Measurements from ENCODE around the gene MYG1. TPM values are rescaled to one million over a fixed set of nuclear protein-coding genes. Genes with fewer than 3 reads are reported as not detected.
"Not testable (repeated sequence)": the region's sequence is repeated elsewhere in the genome, so short reads cannot be mapped to it uniquely, and the experiment has no call there.

MYG1 gene
- total RNA-seq, 1 experiment from 2014 or later: 86.6 TPM

DNA sequence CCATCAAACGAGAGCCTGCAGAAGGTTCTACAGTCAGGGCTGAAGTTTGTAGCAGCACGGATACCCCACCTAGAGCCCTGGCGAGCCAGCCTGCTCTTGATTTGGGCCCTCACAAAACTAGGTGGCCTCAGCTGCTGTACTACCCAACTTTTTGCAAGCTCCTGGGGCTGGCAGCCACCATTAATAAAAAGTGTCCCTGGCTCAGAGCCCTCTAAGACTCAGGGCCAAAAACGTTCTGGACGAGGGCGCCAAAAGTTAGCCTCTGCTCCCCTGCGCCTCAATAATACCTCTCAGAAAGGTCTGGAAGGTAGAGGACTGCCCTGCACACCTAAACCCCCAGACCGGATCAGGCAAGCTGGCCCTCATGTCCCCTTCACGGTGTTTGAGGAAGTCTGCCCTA is 13.0 kb upstream of the MYG1 start:
- DNase-seq (ENCODE audit: low read depth): no peak

DNA sequence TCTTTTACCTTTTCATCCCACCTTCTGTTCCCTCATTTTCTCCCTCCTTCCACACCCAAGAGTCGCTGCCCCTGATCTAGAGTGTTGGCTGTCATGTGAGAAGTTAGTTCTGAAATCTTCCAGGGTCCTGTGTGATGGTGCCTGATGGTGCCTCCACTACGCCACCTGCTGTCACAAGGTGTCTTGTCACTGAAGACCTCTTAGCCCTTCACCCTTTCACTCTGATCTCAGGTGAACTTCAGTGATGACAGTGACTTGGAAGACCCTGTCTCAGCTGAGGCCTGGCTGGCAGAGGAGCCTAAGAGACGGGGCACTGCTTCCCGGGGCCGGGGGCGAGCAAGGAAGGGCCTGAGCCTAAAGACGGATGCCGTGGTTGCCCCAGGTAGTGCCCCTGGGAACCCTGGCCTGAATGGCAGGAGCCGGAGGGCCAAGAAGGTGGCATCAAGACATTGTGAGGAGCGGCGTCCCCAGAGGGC is 11.7 kb upstream of the MYG1 start:
- DNase-seq (ENCODE audit: low read depth): peak; percentile 61

DNA sequence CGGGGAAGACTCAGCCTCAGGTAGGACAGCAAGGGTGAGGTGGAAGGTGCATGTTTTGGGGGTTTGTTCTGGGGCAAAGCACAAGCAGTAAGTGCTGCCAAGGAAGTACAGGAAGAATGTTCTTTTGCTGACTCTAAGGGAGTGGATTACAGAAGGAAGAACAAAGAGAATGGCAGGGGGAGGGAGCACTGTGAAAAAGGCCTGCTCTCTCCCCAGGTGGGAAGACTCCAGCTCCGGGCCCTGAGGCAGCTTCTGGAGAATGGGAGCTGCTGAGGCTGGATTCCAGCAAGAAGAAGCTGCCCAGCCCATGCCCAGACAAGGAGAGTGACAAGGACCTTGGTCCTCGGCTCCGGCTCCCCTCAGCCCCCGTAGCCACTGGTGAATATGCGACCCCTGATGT is 11.2 kb upstream of the MYG1 start:
- DNase-seq (ENCODE audit: low read depth): no peak

- DNase-seq (ENCODE audit: low read depth): peak; percentile 47
Observed at GRCh38 chr12:53289891-53290290, 9.6 kb upstream of the MYG1 start.

DNA sequence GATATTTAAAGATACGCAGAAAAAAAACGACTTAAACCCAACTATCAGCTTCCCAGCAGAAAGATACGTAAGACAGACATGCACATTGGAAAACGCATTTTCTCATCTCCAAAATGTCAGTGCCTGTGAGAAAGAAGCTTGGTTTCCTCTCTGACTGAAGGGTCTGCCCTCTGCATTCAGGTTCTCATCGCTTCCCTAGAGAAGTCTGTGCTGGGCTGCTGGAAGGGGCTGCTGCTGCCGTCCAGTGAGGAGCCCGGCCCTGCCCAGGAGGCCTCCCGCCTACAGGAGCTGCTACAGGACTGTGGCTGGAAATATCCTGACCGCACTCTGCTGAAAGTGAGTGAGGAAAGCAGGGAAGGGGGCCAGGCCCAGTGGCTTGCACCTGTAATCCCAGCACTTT is 8.8 kb upstream of the MYG1 start:
- no peak for DNase-seq (ENCODE audit: low read depth)

DNA sequence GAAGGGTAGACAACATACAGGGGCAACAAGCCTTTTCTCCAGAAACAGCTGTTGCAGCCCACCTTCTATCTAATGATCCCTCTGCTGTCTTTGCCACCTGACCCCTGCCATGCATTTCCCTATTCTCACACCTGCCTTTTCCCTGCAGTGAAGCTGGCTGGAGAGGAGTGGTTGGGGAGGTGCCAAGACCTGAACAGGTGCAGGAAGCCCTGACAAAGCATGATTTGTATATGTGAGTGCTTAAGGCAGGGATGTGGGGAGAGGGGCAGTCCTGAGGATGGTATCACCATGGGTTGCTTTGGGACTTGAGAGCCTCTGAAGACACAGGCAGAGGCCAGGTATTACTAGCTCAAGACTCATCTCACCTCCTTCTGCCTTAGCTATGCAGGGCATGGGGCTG is 7.1 kb upstream of the MYG1 start:
- DNase-seq (ENCODE audit: low read depth): no peak

DNA sequence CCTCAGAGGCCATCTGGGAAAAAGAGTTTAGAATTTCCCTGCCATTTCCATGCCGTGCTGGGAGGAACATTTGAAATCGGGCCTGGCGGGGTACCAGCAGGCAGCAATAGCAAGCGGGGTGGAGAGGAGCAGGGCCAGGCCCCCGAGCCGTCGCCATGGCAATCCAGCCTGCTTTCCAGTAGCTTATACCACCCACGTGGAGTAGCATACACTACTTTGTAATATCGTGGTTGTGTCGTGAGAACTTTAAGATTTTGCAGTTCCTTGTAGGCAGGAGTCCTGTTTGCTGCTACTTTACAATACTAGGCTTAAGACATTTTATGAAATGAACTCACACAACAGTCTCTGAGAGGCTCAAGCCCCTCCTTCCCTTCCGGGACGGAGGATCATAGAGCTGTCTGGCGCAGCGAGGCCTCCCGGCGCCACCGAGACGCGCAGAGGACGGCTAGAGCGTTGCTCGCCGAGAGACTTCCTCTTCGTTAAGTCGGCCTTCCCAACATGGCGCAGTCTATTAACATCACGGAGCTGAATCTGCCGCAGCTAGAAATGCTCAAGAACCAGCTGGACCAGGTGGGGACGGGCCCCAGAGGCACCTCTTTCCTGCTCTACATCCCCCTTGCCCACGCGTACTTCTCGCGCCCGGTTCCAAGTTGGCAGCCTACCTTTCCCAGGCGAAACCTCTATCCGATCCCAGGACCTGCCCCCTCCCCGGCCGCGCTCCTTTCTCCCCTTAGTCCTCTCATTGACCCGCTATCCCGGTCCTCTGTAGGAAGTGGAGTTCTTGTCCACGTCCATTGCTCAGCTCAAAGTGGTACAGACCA is 4.2 kb upstream of the MYG1 start, which contains the start of gene PFDN5:
TSS of gene PFDN5 (plus strand) at position 473 of the 821 bp plus-strand sequence. CDS start at position 499, 26 bp downstream.
- peak; percentile 95 for DNase-seq (ENCODE audit: low read depth)

DNA sequence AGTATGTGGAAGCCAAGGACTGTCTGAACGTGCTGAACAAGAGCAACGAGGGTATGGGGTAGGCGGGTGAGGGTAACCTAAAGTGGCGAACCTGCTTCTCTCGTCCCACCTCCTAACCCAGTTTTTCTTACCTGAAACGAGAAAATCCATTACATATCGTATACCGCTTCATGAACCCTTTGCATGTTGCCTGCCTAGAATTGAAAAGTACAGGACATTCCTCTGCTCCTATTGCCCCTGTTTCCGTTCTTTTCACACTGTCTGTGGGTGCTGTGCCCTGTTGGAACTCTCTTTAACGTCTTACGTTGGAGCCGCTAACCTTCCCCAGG is 3.6 kb upstream of the MYG1 start:
- no peak for DNase-seq (ENCODE audit: low read depth)

GRCh38 chr12:53297106-53297505 is 2.4 kb upstream of the MYG1 start:
- DNase-seq (ENCODE audit: low read depth): not testable (repeated sequence)

DNA sequence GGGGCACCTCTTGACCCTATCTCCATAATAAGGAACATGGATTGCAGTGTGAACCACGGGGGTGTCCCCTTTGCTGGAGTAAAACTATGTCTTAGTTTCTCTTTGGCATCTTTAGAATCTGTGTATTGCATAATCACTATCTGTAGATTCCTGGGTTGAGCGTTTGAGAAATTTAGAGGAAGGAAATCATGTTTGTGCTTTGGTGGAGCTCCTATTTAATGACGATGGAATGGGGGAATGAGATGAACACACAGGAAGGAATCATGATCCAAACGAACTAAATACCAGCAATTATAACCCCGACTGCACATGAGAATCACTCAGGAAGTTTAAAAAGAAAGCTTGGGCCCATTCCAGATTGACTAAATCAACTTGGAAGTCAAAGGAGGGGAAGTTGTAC is 1.3 kb upstream of the MYG1 start:
- no peak for DNase-seq (ENCODE audit: low read depth)

GRCh38 chr12:53299101-53299453 is 418 bp upstream of the MYG1 start:
- DNase-seq (ENCODE audit: low read depth): peak; percentile 64

DNA sequence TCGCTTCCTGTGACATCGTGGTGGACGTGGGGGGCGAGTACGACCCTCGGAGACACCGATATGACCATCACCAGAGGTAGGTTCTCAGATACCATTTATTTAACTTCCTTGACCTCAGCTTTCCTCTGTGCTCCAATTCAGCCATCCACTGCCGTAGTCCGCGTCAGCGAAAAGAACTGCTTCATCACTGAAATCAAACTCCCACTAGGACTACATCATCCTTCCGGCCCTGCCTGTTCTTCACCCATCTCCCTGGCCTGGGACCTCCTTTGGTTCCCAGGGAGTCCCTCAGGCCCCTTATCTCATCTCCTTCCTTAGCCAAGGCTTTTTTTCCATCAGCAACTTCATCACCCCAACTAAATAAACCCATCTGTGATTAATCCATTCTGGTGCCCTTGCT is 692 bp downstream of the MYG1 start:
- DNase-seq (ENCODE audit: low read depth): peak; percentile 55

- DNase-seq (ENCODE audit: low read depth): no peak
Observed at GRCh38 chr12:53302903-53303302, 3.4 kb downstream of the MYG1 start.

DNA sequence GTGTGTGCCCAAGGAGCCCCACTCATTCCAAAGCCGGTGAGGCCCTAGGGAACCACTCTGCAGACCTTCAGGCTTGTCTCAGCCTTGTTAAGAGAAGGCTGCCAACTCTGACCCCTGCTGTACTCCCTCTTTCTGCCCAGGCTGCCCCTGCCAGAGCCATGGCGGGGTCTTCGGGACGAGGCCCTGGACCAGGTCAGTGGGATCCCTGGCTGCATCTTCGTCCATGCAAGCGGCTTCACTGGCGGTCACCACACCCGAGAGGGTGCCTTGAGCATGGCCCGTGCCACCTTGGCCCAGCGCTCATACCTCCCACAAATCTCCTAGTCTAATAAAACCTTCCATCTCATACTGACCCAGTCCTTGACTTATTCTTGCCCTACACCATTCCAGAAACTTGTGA is 7.3 kb downstream of the MYG1 start:
- no peak for DNase-seq (ENCODE audit: low read depth)

GRCh38 chr12:53308276-53308675 is 8.8 kb downstream of the MYG1 start:
- DNase-seq (ENCODE audit: low read depth): no peak

- DNase-seq (ENCODE audit: low read depth): no peak
Observed at GRCh38 chr12:53313996-53314395, 14.5 kb downstream of the MYG1 start.

DNA sequence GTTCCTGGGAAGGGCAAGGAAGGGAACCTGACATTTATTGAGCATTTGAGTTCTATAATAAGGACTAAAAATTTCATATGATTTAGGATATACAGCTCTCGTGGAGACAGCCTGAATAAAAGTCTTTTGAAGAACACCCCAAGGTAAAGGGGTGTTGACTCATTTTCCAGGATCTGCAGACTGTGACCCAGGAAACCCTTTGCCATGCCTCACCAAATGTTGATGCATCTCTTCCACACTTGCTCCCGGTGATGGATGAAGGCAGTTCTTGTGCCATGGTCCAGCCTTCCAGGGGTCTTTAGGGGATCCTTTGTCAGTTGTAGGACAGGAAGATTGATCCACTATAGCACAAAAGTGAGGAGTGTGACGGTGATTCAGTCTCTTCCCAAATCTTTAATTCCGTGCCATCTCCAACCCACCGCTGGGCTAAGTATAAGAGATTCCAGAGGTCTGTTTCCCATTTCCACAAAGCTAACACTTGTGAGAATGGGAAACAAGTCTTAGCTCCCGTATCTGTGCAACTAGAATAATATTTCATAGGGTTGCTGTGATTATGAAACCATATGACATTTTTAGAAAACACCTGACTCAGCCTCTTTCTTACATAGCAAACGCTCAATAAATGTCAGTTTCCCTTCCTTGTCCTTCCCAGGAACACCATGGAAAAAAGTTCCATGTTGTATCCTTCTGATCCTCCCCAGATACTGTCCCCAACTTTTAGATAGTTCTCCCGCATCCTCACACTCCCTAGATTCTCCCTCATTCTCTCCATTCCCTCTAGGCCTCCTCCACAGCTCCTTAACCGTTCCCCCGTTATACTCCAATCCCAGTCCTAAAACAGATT is 21.1 kb downstream of the MYG1 start:
- no peak for DNase-seq (ENCODE audit: low read depth)

GRCh38 chr12:53324113-53324778 is 24.8 kb downstream of the MYG1 start:
- DNase-seq (ENCODE audit: low read depth): no peak

GRCh38 chr12:53324779-53325510 is 25.4 kb downstream of the MYG1 start:
- DNase-seq (ENCODE audit: low read depth): peak; percentile 96

GRCh38 chr12:53325511-53326061 is 26.1 kb downstream of the MYG1 start:
- DNase-seq (ENCODE audit: low read depth): no peak

DNA sequence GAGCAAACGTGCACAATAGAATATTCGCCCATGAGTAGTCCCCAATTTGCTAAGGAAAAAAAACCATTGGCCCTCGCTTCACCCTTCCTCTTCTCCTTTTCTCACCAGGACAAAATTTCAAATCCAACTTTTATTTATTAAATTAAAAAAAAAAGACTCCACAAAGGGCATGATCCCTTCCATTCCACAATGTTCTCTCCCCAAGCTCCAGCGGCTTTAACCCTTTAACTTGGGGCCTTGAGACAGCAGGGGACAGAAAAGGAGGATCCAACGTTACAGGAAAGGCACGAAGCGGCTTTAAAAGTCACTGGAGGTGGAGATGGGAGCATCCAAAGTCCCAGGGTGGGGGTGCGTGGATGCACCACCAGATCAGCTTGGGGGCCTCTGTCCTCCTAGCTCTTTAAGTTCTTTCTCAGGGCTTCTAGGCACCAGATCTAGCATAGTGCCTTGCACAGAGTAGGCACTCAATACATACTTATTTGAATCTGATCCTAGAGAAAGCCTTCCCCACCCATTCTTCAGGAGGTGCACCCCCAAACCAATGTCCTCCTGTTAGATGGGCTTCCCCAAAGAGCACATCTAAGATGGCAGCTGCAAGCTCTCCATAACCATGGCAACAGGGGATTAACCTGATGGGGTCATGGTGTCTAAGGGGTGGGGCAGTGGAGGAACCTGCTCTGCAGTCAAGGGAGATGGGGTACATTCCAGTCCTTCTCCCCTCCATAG is 27.1 kb downstream of the MYG1 start:
- no peak for DNase-seq (ENCODE audit: low read depth)

Data from Daoy (cell line).